Measurements from ENCODE around the gene TP53RK. TPM values are rescaled to one million over a fixed set of nuclear protein-coding genes. Genes with fewer than 3 reads are reported as not detected.
A peak's percentile ranks its signal among the peaks of the same experiment; 100 is the strongest.

Gene TP53RK
- total and polyA plus RNA-seq, 2 of the 13 experiments (the other 11 are each of a cell fraction or from before 2014, with no cell fraction given): 12.9 to 25.5 TPM

DNA sequence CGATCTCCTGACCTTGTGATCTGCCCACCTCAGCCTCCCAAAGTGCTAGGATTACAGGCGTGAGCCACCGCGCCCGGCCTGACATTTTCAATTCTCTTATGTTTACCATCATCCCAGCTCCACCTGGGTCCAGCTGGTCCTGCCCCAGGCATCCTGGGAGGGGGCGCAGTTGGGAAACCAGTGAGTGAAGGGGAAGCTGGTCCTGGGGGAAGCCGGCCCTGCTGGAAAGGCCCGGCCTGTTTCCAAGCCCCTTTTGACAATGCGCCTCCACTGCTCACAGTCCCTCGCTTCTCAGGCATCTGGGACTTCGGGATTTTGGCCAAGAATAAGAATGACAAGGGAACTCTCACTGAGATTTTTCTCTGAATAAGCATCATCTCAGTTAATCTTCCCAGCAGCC is 52.2 kb downstream of the TP53RK start (continued):
- TF ChIP-seq TGIF2 (CRISPR knock-in tag; IDR thresholded peaks at IDR 0.05): no peak
- TF ChIP-seq TFAP4 (IDR thresholded peaks at IDR 0.05; ENCODE audit: borderline replicate concordance, low read depth): peak; percentile 28; the same call in 1 of the 2 replicates
- TF ChIP-seq ZNF670 (CRISPR knock-in tag; IDR thresholded peaks at IDR 0.05; ENCODE audit: borderline replicate concordance): 0 out of 2 replicates have a peak, but pooled peaks have one; percentile 38
- no peak for TF ChIP-seq KLF6 (CRISPR knock-in tag; IDR thresholded peaks at IDR 0.05)
- TF ChIP-seq CEBPB (IDR thresholded peaks at IDR 0.05; ENCODE audit: borderline replicate concordance, low read depth, low read length): no peak
- TF ChIP-seq MAX (IDR thresholded peaks at IDR 0.05): peak; percentile 18; the same call in 1 of the 2 replicates
- TF ChIP-seq ZKSCAN5 (CRISPR knock-in tag; IDR thresholded peaks at IDR 0.05): 0 out of 2 replicates have a peak, but pooled peaks have one; percentile 6
- peak; percentile 47 for TF ChIP-seq AGO2 (optimal IDR thresholded peaks at IDR 0.05; ENCODE audit: low read depth, low read length)
- 0 out of 2 replicates have a peak, but pooled peaks have one; percentile 7 for TF ChIP-seq PITX1 (CRISPR knock-in tag; IDR thresholded peaks at IDR 0.05)
- no peak for TF ChIP-seq TAF15 (IDR thresholded peaks at IDR 0.05; ENCODE audit: low read depth, low read length, poor library complexity, severe bottlenecking)
- no peak for TF ChIP-seq ATM (IDR thresholded peaks at IDR 0.05; ENCODE audit: borderline replicate concordance)
- TF ChIP-seq MAZ (IDR thresholded peaks at IDR 0.05; ENCODE audit: borderline replicate concordance, low read depth, low read length): no peak
- TF ChIP-seq MAZ (CRISPR knock-in tag; IDR thresholded peaks at IDR 0.05; ENCODE audit: low read depth): no peak
- no peak for TF ChIP-seq SMARCE1 (IDR thresholded peaks at IDR 0.05; ENCODE audit: borderline replicate concordance)
- 0 out of 2 replicates have a peak, but pooled peaks have one; percentile 10 for TF ChIP-seq ZNF317 (CRISPR knock-in tag; IDR thresholded peaks at IDR 0.05)
- no peak for TF ChIP-seq ZNF343 (CRISPR knock-in tag; IDR thresholded peaks at IDR 0.05)
- TF ChIP-seq MYC (CRISPR knock-in tag; IDR thresholded peaks at IDR 0.05; ENCODE audit: borderline replicate concordance): 0 out of 2 replicates have a peak, but pooled peaks have one; percentile 16
- TF ChIP-seq MXD4 (CRISPR knock-in tag; IDR thresholded peaks at IDR 0.05): no peak
- TF ChIP-seq, protein P1, sequence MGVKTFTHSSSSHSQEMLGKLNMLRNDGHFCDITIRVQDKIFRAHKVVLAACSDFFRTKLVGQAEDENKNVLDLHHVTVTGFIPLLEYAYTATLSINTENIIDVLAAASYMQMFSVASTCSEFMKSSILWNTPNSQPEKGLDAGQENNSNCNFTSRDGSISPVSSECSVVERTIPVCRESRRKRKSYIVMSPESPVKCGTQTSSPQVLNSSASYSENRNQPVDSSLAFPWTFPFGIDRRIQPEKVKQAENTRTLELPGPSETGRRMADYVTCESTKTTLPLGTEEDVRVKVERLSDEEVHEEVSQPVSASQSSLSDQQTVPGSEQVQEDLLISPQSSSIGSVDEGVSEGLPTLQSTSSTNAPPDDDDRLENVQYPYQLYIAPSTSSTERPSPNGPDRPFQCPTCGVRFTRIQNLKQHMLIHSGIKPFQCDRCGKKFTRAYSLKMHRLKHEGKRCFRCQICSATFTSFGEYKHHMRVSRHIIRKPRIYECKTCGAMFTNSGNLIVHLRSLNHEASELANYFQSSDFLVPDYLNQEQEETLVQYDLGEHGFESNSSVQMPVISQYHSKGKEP (CRISPR knock-in tag; IDR thresholded peaks at IDR 0.05): no peak
- TF ChIP-seq MTERF4 (CRISPR knock-in tag; IDR thresholded peaks at IDR 0.05): no peak
- no peak for TF ChIP-seq HNF4A (CRISPR knock-in tag; IDR thresholded peaks at IDR 0.05)
- TF ChIP-seq SMC3 (IDR thresholded peaks at IDR 0.05; ENCODE audit: low read length): no peak
- TF ChIP-seq, protein P2, sequence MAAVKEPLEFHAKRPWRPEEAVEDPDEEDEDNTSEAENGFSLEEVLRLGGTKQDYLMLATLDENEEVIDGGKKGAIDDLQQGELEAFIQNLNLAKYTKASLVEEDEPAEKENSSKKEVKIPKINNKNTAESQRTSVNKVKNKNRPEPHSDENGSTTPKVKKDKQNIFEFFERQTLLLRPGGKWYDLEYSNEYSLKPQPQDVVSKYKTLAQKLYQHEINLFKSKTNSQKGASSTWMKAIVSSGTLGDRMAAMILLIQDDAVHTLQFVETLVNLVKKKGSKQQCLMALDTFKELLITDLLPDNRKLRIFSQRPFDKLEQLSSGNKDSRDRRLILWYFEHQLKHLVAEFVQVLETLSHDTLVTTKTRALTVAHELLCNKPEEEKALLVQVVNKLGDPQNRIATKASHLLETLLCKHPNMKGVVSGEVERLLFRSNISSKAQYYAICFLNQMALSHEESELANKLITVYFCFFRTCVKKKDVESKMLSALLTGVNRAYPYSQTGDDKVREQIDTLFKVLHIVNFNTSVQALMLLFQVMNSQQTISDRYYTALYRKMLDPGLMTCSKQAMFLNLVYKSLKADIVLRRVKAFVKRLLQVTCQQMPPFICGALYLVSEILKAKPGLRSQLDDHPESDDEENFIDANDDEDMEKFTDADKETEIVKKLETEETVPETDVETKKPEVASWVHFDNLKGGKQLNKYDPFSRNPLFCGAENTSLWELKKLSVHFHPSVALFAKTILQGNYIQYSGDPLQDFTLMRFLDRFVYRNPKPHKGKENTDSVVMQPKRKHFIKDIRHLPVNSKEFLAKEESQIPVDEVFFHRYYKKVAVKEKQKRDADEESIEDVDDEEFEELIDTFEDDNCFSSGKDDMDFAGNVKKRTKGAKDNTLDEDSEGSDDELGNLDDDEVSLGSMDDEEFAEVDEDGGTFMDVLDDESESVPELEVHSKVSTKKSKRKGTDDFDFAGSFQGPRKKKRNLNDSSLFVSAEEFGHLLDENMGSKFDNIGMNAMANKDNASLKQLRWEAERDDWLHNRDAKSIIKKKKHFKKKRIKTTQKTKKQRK (IDR thresholded peaks at IDR 0.05; ENCODE audit: low read length): no peak
- no peak for TF ChIP-seq ZNF484 (CRISPR knock-in tag; IDR thresholded peaks at IDR 0.05; ENCODE audit: borderline replicate concordance, low read depth)
- no peak for TF ChIP-seq ZFX (CRISPR knock-in tag; IDR thresholded peaks at IDR 0.05; ENCODE audit: low read depth)
- TF ChIP-seq ZNF235 (CRISPR knock-in tag; IDR thresholded peaks at IDR 0.05; ENCODE audit: borderline replicate concordance): no peak

Measured in HepG2 (cell line).